Esophagus muscularis mucosa (tissue), 4 donors: ENCODE measurements around the gene MOB1A.

Experiments
- CTCF ChIP-seq, 3 experiments: fragments of 200-600 bp in 2 of 3; fragments of 450-650 bp in 1 of 3; sonication (generic) in 2 of 3; IDR thresholded peaks; one replicate each; pipeline ENCODE4 v1.5.1; 2017 to 2019; ENCODE audit warnings: antibody characterized with exemption in 3 of 3, mild to moderate bottlenecking in 2 of 3, moderate library complexity in 1 of 3
- EP300 ChIP-seq: sonication (generic); formaldehyde crosslinking; IDR thresholded peaks from one replicate; pipeline ENCODE4 v1.6.1; 2017; ENCODE audit warnings: antibody characterized with exemption
- POLR2A ChIP-seq: fragments of 450-650 bp; IDR thresholded peaks from one replicate; pipeline ENCODE4 v1.6.1; 2017; ENCODE audit warnings: antibody characterized with exemption, moderate library complexity, mild to moderate bottlenecking, low read depth
- POLR2AphosphoS5 ChIP-seq, 2 donors: sonication (generic); formaldehyde crosslinking; IDR thresholded peaks; one replicate each; pipeline ENCODE4 v1.6.1; 2017; ENCODE audit warnings: antibody characterized with exemption in 2 of 2

GRCh38 chr2:74142340-74142739 is 36.3 kb downstream of the MOB1A start:
- TF ChIP-seq CTCF (IDR thresholded peaks at IDR 0.05) (no peak), POLR2A (no peak), POLR2AphosphoS5 (IDR thresholded peaks at IDR 0.05) (no peak), EP300 (no peak)
